B cell (primary cell): ENCODE results near the gene PIP4P1.

ENCODE experiments used
- EZH2 ChIP-seq: IDR thresholded peaks from 2 replicates; pipeline ENCODE4 v1.6.1; 2012; ENCODE audit warnings: borderline replicate concordance, low read depth, mild to moderate bottlenecking, moderate library complexity, low read length; ENCODE audit not compliant: insufficient read depth, poor library complexity, severe bottlenecking
- TF ChIP-seq, protein P1 (sequence below): fragments of 200-600 bp; IDR thresholded peaks from one replicate; pipeline ENCODE4 v1.8.0; 2022; ENCODE audit warnings: antibody characterized with exemption, mild to moderate bottlenecking

- TF ChIP-seq, protein P1, sequence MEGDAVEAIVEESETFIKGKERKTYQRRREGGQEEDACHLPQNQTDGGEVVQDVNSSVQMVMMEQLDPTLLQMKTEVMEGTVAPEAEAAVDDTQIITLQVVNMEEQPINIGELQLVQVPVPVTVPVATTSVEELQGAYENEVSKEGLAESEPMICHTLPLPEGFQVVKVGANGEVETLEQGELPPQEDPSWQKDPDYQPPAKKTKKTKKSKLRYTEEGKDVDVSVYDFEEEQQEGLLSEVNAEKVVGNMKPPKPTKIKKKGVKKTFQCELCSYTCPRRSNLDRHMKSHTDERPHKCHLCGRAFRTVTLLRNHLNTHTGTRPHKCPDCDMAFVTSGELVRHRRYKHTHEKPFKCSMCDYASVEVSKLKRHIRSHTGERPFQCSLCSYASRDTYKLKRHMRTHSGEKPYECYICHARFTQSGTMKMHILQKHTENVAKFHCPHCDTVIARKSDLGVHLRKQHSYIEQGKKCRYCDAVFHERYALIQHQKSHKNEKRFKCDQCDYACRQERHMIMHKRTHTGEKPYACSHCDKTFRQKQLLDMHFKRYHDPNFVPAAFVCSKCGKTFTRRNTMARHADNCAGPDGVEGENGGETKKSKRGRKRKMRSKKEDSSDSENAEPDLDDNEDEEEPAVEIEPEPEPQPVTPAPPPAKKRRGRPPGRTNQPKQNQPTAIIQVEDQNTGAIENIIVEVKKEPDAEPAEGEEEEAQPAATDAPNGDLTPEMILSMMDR, result peak; percentile 77
- TF ChIP-seq EZH2, result no peak
Measured at GRCh38 chr14:20415782-20416206, 45.4 kb downstream of the PIP4P1 start.
